Measurements from ENCODE around the gene TMEM109. TPM values are rescaled to one million over a fixed set of nuclear protein-coding genes. Genes with fewer than 3 reads are reported as not detected.

Gene TMEM109, protein sequence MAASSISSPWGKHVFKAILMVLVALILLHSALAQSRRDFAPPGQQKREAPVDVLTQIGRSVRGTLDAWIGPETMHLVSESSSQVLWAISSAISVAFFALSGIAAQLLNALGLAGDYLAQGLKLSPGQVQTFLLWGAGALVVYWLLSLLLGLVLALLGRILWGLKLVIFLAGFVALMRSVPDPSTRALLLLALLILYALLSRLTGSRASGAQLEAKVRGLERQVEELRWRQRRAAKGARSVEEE
- total RNA-seq (100 to 1,000 TPM; 103 to 119 (median 117) TPM), polyA plus RNA-seq (112 TPM)
- long read RNA-seq, donor 1, transcript TMEM109-201 (4 exons, 2,413 nt) = major isoform, 115 of 191 reads
- long read RNA-seq, donor 1, transcript TMEM109-202 (3 exons, 1,959 nt) = minor isoform, 5 of 191 reads
- long read RNA-seq, donor 1, partial matches to known transcripts = 66 of 191 reads
- long read RNA-seq, donor 1, other reads (novel, unspliced or antisense) = 5 of 191 reads
- long read RNA-seq, donor 2, transcript TMEM109-201 (4 exons, 2,413 nt) = major isoform, 64 of 87 reads
- long read RNA-seq, donor 2, partial matches to known transcripts = 23 of 87 reads
- long read RNA-seq, donor 2, other reads (novel, unspliced or antisense) = 0 of 87 reads
- long read RNA-seq, donor 3, transcript TMEM109-201 (4 exons, 2,413 nt) = major isoform, 132 of 250 reads
- long read RNA-seq, donor 3, partial matches to known transcripts = 113 of 250 reads
- long read RNA-seq, donor 3, other reads (novel, unspliced or antisense) = 1 of 250 reads
- long read RNA-seq, donor 4, transcript TMEM109-201 (4 exons, 2,413 nt) = major isoform, 86 of 107 reads
- long read RNA-seq, donor 4, partial matches to known transcripts = 19 of 107 reads
- long read RNA-seq, donor 4, other reads (novel, unspliced or antisense) = 2 of 107 reads

DNA sequence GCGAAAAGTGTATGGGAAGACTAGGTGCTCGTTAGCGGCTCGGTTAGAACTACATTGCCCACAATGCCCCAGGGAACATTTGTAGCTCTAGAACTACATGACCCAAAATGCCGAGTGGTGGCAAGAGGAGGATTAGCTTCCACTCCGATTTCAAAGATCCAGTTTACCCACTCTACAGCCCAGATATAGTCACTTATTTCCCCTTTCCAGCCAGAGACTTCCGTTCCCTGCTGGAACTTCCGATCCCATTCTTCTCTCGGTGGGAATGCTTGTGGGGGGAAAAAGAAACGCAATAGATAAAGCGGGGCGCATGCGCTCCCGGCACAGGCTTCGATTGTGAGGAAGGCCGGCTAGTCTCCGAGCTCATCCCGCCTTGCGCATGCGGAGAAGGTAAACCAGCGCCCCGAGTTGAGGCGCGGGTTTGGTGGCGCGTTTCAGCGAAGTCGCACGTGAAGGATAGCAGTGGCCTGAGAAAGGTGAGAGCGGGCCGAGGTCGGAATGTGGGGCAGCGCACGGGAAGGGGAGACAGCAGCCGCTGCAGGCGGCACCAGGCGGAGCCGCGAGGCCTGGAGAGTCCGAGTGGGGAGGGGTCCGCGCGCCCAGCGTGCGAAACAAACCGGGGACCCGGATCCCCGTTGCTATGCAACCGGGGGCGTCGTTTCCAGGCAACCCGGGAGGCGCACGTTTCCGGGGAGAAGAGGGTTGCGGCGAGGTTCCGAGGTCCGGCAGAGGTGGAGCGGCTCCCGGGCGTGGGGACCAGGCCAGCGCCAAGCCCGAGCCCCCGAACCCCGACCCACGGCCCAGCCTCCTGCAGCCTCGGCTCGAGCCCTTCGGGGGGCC, at the start of gene TMEM109:
TSS of gene TMEM109 (plus strand) at position 366 of the 840 bp plus-strand sequence. CDS start 5,536 bp downstream, outside the sequence.
- under 1% methylated on average over 70 of the region's 70 CpGs for WGBS
- intact Hi-C loops (cut with DNase I) = no loop called here

DNA sequence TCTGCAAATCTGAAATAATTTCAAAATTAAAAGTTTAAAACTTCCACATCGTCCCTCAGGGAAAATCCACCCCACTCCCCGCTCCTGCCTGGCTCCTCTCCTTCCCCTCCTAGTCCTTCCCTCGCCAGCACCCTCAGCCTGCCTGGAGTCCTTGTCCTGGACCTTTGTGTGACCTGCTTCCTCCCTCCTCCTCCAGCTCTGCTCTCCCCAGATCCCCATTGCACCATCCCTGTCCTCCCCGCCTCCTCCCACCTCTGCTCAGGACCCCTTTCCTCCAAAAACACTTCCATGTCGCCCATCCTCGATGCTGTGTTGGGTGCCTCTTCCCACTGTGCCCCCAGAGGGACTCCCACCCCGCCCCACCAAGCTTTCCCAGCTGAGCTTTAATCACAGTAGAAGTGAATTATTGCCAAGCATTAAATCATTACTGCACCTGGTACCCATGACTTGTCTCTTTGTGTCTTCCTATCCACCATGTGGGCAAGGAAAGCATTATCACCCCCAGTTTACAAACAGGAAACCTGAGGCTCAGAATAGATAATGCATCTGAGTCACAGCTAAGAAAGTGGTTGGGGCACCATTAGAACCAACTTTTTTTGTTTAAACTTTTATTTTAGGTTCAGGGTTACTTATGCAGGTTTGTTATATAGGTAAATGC, 49.0 kb upstream of the TMEM109 start:
- ATAC-seq (no peak), DNase-seq (peak in 1 of 3 donors; percentile 36)
- no peaks in the 10 kb centered on the region for H3K9me3 ChIP-seq (ENCODE audit: control insufficient read depth, low read length)
- no peak overlapping the region for H3K27ac ChIP-seq (ENCODE audit: low read length)
- H3K27me3 ChIP-seq (ENCODE audit: control insufficient read depth, insufficient read depth) = no peaks in the 10 kb centered on the region
- H3K4me3 ChIP-seq (ENCODE audit: low read length) = no peak overlapping the region
- 70% methylated on average over 7 of the region's 7 CpGs for WGBS
- H3K4me1 ChIP-seq (ENCODE audit: control insufficient read depth, insufficient read depth, low read length) = no peaks in the 10 kb centered on the region
- intact Hi-C loops (cut with DNase I) = no loop called here

More for the DNA sequence above, at the start of gene TMEM109:
- peak; percentile 87 to 88 for ATAC-seq
- H3K9me3 ChIP-seq (ENCODE audit: control insufficient read depth, low read length) = no peaks in the 10 kb centered on the region
- H3K4me3 ChIP-seq (ENCODE audit: low read length) = peak within 1 kb of the TSS; percentile 86
- H3K27me3 ChIP-seq (ENCODE audit: control insufficient read depth, insufficient read depth) = no peaks in the 10 kb centered on the region
- H3K4me1 ChIP-seq (ENCODE audit: control insufficient read depth, insufficient read depth, low read length) = peaks cover 20% of the 10 kb centered on the region
- DNase-seq = peak; percentile 93 to 96 (median 95)
- peak within 1 kb of the TSS; percentile 86 for H3K27ac ChIP-seq (ENCODE audit: low read length)

DNA sequence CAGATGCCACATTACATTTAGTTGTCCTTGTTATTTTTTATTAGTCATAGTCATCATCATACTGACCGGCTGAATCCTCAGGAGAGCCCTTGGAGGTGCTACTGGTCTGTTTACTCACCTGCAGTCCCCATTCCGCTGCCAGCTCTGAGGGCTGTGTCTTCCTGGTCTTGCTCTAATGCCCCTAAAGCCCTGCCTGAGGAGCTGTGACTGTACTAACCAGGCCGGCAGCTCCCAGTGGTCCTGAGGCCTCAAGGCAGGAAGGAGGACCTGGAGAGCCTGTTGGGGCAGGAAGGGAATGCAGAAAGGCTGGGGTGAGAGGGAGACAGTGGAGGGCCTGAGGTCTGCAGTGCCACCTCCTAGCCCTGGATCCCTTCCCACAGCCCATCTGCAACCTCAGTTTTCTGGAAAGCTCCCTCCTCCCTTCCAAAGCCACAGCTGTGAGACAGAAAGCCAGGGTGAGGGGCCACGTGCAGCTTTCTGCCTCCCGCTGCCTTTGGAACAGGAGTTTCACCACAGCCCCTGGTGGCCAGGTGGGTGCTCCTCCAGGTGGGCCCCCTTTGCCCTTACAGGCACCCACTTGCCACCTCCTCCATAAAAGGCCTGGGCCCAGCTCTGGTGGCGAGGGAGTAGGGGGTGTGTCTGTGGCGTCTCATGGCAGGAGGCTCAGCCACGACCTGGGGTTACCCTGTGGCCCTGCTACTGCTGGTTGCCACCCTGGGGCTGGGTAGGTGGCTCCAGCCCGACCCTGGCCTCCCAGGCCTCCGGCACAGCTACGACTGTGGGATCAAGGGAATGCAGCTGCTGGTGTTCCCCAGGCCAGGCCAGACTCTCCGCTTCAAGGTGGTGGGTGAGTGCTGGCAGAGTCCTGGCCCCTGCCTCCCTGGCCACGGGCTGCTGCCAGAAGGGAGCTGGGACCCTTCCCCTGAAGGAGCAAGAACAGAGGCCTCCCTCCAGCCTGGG, 46.8 kb upstream of the TMEM109 start, which contains the start of gene ZP1:
TSS of gene ZP1 (plus strand) at position 632 of the 960 bp plus-strand sequence. CDS start at position 652, 20 bp downstream.
- intact Hi-C loops (cut with DNase I) = no loop called here
- Histone ChIP-seq H3K9me3 (ENCODE audit: control insufficient read depth, low read length) (no peaks in the 10 kb centered on the region), H3K27me3 (ENCODE audit: control insufficient read depth, insufficient read depth) (no peaks in the 10 kb centered on the region), H3K4me1 (ENCODE audit: control insufficient read depth, insufficient read depth, low read length) (peaks cover 9% of the 10 kb centered on the region), H3K4me3 (ENCODE audit: low read length) (no peak within 1 kb of the TSS), H3K27ac (ENCODE audit: low read length) (no peak within 1 kb of the TSS)
- ATAC-seq (no peak), DNase-seq (peak in 2 of 3 donors; percentile 34 to 48)
- 69% methylated on average over 13 of the region's 13 CpGs for WGBS

DNA sequence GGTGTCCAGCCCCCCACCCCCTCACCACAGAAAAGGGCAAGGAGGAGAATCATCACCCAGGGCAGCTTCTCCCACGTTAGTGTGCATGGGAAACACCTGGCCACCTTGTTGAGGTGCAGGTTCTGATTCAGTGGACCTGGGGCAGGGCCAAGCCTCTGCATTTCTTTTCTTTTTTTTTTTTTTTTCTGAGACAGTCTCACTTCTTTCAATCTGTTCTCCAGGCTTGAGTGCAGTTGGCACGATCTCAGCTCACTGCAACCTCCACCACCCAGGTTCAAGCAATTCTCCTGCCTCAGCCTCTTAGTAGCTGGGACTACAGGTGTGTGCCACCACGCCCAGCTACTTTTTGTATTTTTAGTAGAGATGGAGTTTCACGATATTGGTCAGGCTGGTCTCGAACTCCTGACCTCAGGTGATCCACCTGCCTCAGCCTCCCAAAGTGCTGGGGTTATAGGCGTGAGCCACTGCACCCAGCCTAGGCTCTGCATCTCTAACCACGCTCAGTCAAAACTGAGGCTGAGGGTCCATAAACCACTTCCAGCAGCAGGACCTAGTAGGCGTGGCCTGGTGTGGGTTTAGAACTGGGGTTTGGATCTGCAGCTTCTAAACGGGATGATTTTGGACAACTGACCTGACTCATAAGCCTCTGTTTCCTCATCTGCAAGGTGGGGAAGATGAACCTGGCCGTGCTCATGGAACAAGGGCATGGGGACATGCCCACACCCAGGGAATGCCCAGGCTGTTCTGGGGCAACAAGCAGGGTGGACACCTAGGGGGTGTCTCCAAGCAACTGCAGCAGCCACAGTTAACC, 45.9 kb upstream of the TMEM109 start:
- ATAC-seq (no peak), DNase-seq (peak in 1 of 3 donors; percentile 12)
- Histone ChIP-seq H3K27me3 (ENCODE audit: control insufficient read depth, insufficient read depth) (no peaks in the 10 kb centered on the region), H3K4me1 (ENCODE audit: control insufficient read depth, insufficient read depth, low read length) (peaks cover 13% of the 10 kb centered on the region), H3K27ac (ENCODE audit: low read length) (no peak overlapping the region), H3K4me3 (ENCODE audit: low read length) (no peak overlapping the region), H3K9me3 (ENCODE audit: control insufficient read depth, low read length) (no peaks in the 10 kb centered on the region)
- WGBS = 84% methylated on average over 10 of the region's 10 CpGs
- intact Hi-C loops (cut with DNase I) = no loop called here

DNA sequence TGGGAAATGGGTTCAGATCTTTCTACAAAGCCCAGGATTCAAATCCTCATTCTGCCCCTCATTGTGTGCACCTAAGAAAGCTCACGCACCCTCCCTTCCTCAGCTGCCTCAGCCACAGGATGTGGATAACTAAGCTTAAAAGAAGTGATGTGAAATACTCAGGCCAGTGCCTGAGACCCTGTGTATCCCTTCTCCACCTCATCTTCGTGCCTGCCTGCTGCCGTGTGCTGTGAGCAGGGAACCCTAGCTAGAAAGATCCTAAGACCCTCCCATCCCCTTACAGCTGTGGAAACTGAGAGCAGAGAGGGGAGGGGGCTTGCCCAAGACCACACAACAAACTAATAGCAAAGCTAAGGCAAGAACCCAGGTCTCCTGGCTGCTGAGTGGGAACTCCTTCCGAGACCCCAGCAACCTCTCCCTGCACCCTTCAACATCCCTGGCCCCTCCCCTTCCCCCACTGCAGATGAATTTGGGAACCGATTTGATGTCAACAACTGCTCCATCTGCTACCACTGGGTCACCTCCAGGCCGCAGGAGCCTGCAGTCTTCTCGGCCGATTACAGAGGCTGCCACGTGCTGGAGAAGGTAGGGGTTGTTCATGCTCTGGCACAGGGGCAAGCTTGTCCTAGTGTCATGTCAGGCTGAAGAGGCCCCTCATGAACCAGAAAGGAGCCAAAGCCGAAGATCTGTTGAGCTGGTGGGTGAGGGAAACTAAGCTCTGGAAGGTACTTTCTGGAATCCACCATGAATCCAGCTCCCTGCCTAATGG, 45.1 kb upstream of the TMEM109 start:
- H3K27me3 ChIP-seq (ENCODE audit: control insufficient read depth, insufficient read depth) = no peaks in the 10 kb centered on the region
- no peaks in the 10 kb centered on the region for H3K9me3 ChIP-seq (ENCODE audit: control insufficient read depth, low read length)
- WGBS = 79% methylated on average over 10 of the region's 10 CpGs
- H3K4me1 ChIP-seq (ENCODE audit: control insufficient read depth, insufficient read depth, low read length) = peaks cover 13% of the 10 kb centered on the region
- intact Hi-C loops (cut with DNase I) = no loop called here
- no peak overlapping the region for H3K4me3 ChIP-seq (ENCODE audit: low read length)
- H3K27ac ChIP-seq (ENCODE audit: low read length) = no peak overlapping the region
- DNase-seq (peak in 1 of 3 donors; percentile 11), ATAC-seq (no peak)

DNA sequence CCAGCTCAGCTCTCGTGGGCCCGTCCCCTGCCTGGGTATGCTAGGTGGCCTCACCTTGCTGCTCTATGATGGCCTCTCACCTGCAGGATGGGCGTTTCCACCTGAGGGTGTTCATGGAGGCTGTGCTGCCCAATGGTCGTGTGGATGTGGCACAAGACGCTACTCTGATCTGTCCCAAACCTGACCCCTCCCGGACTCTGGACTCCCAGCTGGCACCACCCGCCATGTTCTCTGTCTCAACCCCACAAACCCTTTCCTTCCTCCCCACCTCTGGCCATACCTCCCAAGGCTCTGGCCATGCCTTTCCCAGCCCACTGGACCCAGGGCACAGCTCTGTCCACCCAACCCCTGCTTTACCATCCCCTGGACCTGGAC, 44.5 kb upstream of the TMEM109 start:
- H3K4me3 ChIP-seq (ENCODE audit: low read length) = no peak overlapping the region

DNA sequence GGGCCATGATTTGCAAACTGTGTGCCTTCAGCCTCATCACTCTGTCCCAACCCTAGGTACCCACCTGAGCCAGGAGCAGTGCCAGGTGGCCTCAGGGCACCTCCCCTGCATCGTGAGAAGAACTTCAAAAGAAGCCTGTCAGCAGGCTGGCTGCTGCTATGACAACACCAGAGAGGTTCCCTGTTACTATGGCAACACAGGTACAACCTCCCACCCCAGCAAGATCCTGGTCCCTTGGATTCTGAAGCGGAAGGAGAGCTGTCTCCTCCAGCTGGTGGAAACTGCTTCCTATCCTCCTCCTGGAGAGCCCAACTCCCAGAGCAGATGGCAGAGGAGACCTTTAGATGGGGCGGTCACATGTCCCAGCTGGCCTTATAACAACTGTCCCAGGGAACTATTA, 43.7 kb upstream of the TMEM109 start:
- DNase-seq (peak in 1 of 3 donors; percentile 20), ATAC-seq (no peak)
- intact Hi-C loops (cut with DNase I) = no loop called here
- WGBS = 79% methylated on average over 3 of the region's 3 CpGs
- no peaks in the 10 kb centered on the region for H3K27me3 ChIP-seq (ENCODE audit: control insufficient read depth, insufficient read depth)
- H3K27ac ChIP-seq (ENCODE audit: low read length) = no peak overlapping the region
- no peak overlapping the region for H3K4me3 ChIP-seq (ENCODE audit: low read length)
- H3K4me1 ChIP-seq (ENCODE audit: control insufficient read depth, insufficient read depth, low read length) = peaks cover 13% of the 10 kb centered on the region
- no peaks in the 10 kb centered on the region for H3K9me3 ChIP-seq (ENCODE audit: control insufficient read depth, low read length)

More for the DNA sequence above, 44.5 kb upstream of the TMEM109 start:
- peak in 1 of 3 donors; percentile 15 for DNase-seq
- H3K4me1 ChIP-seq (ENCODE audit: control insufficient read depth, insufficient read depth, low read length) = peaks cover 13% of the 10 kb centered on the region
- H3K27me3 ChIP-seq (ENCODE audit: control insufficient read depth, insufficient read depth) = no peaks in the 10 kb centered on the region
- intact Hi-C loops (cut with DNase I) = no loop called here
- H3K27ac ChIP-seq (ENCODE audit: low read length) = no peak overlapping the region
- H3K9me3 ChIP-seq (ENCODE audit: control insufficient read depth, low read length) = no peaks in the 10 kb centered on the region
- 95% methylated on average over 7 of the region's 7 CpGs for WGBS
- no peak for ATAC-seq

DNA sequence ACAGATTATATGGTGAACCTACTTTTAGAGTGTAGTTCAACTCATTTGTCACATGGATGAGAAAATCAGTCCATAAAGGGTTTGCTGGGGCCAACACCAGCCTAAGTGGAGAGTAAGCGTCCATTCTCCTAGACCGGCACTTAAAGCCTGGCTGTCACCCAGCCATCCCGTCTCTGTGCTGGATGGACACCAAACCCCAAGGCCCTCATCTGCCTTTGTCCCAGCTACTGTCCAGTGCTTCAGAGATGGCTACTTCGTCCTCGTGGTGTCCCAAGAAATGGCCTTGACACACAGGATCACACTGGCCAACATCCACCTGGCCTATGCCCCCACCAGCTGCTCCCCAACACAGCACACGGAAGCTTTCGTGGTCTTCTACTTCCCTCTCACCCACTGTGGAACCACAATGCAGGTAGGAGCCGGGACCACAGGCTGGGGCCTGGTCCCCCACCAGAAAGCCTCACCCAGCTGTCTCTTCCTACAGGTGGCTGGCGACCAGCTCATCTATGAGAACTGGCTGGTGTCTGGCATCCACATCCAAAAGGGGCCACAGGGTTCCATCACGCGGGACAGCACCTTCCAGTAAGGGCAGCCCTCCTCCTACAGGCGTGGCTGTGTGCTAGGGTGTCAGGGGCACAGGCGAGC, 43.1 kb upstream of the TMEM109 start:
- no peak overlapping the region for H3K27ac ChIP-seq (ENCODE audit: low read length)
- DNase-seq (peak in 1 of 3 donors; percentile 23), ATAC-seq (no peak)
- no peak overlapping the region for H3K4me3 ChIP-seq (ENCODE audit: low read length)
- intact Hi-C loops (cut with DNase I) = no loop called here
- H3K9me3 ChIP-seq (ENCODE audit: control insufficient read depth, low read length) = no peaks in the 10 kb centered on the region
- WGBS = 79% methylated on average over 13 of the region's 13 CpGs
- peaks cover 13% of the 10 kb centered on the region for H3K4me1 ChIP-seq (ENCODE audit: control insufficient read depth, insufficient read depth, low read length)
- H3K27me3 ChIP-seq (ENCODE audit: control insufficient read depth, insufficient read depth) = no peaks in the 10 kb centered on the region

All from right cardiac atrium (tissue), 5 donors.